HG03064 (cell line): Measurements from ENCODE around the gene WFDC1.

Experiments
- ATAC-seq: cut with Tn5 transposase; IDR thresholded peaks from one replicate; pipeline ENCODE4 v1.9.1; 2021; ENCODE audit warnings: low read depth; ENCODE audit not compliant: unreplicated experiment

WFDC1 gene

GRCh38 chr16:84299734-84300440, 5.2 kb downstream of the WFDC1 start:
- no peak for ATAC-seq

GRCh38 chr16:84302111-84302954, 7.7 kb downstream of the WFDC1 start:
- ATAC-seq = no peak

- ATAC-seq = no peak
Measured at GRCh38 chr16:84303023-84303422, 8.3 kb downstream of the WFDC1 start.

GRCh38 chr16:84303516-84303915, 8.8 kb downstream of the WFDC1 start:
- no peak for ATAC-seq

GRCh38 chr16:84306564-84306963, 11.9 kb downstream of the WFDC1 start:
- ATAC-seq = no peak

- ATAC-seq = no peak
Measured at GRCh38 chr16:84307209-84307954, 12.7 kb downstream of the WFDC1 start.

- no peak for ATAC-seq
Measured at GRCh38 chr16:84308120-84308519, 13.4 kb downstream of the WFDC1 start.

GRCh38 chr16:84310642-84311041, 16.0 kb downstream of the WFDC1 start:
- ATAC-seq = no peak

GRCh38 chr16:84312783-84313382, 18.2 kb downstream of the WFDC1 start:
- no peak for ATAC-seq

GRCh38 chr16:84313921-84314320, 19.2 kb downstream of the WFDC1 start:
- no peak for ATAC-seq

GRCh38 chr16:84314373-84314772, 19.7 kb downstream of the WFDC1 start:
- no peak for ATAC-seq

GRCh38 chr16:84314814-84315213, 20.1 kb downstream of the WFDC1 start:
- ATAC-seq = no peak

- ATAC-seq = no peak
Measured at GRCh38 chr16:84315422-84315821, 20.7 kb downstream of the WFDC1 start.

- ATAC-seq = no peak
Measured at GRCh38 chr16:84318091-84318975, 23.7 kb downstream of the WFDC1 start.

- no peak for ATAC-seq
Measured at GRCh38 chr16:84319146-84319760, 24.6 kb downstream of the WFDC1 start.

- no peak for ATAC-seq
Measured at GRCh38 chr16:84320511-84320910, 25.8 kb downstream of the WFDC1 start.

GRCh38 chr16:84321932-84322331, 27.3 kb downstream of the WFDC1 start:
- no peak for ATAC-seq

GRCh38 chr16:84322749-84323148, 28.1 kb downstream of the WFDC1 start:
- no peak for ATAC-seq

GRCh38 chr16:84323606-84324005, 28.9 kb downstream of the WFDC1 start:
- ATAC-seq = no peak
